Measurements from ENCODE around the gene PGS1. TPM values are rescaled to one million over a fixed set of nuclear protein-coding genes. Genes with fewer than 3 reads are reported as not detected.

Gene PGS1
- total and polyA plus RNA-seq, 2 experiments from 2014 or later, result 30.4 to 42.5 TPM

GRCh38 chr17:78332991-78333390, 45.5 kb upstream of the PGS1 start:
- Histone ChIP-seq H3K79me2 (no peaks in the 10 kb centered on the region), H3K9me2 (replicated peaks; ENCODE audit: insufficient read depth) (no peaks in the 10 kb centered on the region), H3K4me2 (no peak overlapping the region), H3K27ac (no peak overlapping the region), H2AFZ (no peak overlapping the region), H3K36me3 (replicated peaks; ENCODE audit: insufficient read depth, low read depth) (no peaks in the 10 kb centered on the region), H3K4me3 (no peak overlapping the region), H4K20me1 (ENCODE audit: insufficient read depth, poor library complexity, severe bottlenecking) (no peaks in the 10 kb centered on the region), H3K9me3 (ENCODE audit: low read depth) (no peaks in the 10 kb centered on the region), H3K27me3 (no peaks in the 10 kb centered on the region), H3K4me1 (ENCODE audit: insufficient read depth) (peaks cover 6% of the 10 kb centered on the region)
- DNase-seq (ENCODE audit: low spot score), result no peak
- TF ChIP-seq EZH2 (IDR thresholded peaks at IDR 0.05; ENCODE audit: borderline replicate concordance) (no peak), EZH2phosphoT487 (IDR thresholded peaks at IDR 0.05; ENCODE audit: low read depth, severe bottlenecking, unreplicated experiment) (no peak)
- TF ChIP-seq, protein P1, sequence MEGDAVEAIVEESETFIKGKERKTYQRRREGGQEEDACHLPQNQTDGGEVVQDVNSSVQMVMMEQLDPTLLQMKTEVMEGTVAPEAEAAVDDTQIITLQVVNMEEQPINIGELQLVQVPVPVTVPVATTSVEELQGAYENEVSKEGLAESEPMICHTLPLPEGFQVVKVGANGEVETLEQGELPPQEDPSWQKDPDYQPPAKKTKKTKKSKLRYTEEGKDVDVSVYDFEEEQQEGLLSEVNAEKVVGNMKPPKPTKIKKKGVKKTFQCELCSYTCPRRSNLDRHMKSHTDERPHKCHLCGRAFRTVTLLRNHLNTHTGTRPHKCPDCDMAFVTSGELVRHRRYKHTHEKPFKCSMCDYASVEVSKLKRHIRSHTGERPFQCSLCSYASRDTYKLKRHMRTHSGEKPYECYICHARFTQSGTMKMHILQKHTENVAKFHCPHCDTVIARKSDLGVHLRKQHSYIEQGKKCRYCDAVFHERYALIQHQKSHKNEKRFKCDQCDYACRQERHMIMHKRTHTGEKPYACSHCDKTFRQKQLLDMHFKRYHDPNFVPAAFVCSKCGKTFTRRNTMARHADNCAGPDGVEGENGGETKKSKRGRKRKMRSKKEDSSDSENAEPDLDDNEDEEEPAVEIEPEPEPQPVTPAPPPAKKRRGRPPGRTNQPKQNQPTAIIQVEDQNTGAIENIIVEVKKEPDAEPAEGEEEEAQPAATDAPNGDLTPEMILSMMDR (IDR thresholded peaks at IDR 0.05; ENCODE audit: poor library complexity), result no peak
- 86% methylated on average over 4 of the region's 4 CpGs for WGBS (ENCODE audit: low lambda C conversion rate, missing lambda C conversion rate)

GRCh38 chr17:78335209-78335608, 43.2 kb upstream of the PGS1 start:
- H4K20me1 ChIP-seq (ENCODE audit: insufficient read depth, poor library complexity, severe bottlenecking), result no peaks in the 10 kb centered on the region
- H3K9me2 ChIP-seq (replicated peaks; ENCODE audit: insufficient read depth), result no peaks in the 10 kb centered on the region
- H3K27ac ChIP-seq, result no peak overlapping the region
- peaks cover 6% of the 10 kb centered on the region for H3K4me1 ChIP-seq (ENCODE audit: insufficient read depth)
- H3K27me3 ChIP-seq, result no peaks in the 10 kb centered on the region
- TF ChIP-seq, protein P1 (IDR thresholded peaks at IDR 0.05; ENCODE audit: poor library complexity), result no peak
- TF ChIP-seq EZH2 (IDR thresholded peaks at IDR 0.05; ENCODE audit: borderline replicate concordance), result no peak
- TF ChIP-seq EZH2phosphoT487 (IDR thresholded peaks at IDR 0.05; ENCODE audit: low read depth, severe bottlenecking, unreplicated experiment), result no peak
- H3K4me3 ChIP-seq, result no peak overlapping the region
- DNase-seq (ENCODE audit: low spot score), result no peak
- H2AFZ ChIP-seq, result no peak overlapping the region
- H3K36me3 ChIP-seq (replicated peaks; ENCODE audit: insufficient read depth, low read depth), result no peaks in the 10 kb centered on the region
- H3K4me2 ChIP-seq, result no peak overlapping the region
- no peaks in the 10 kb centered on the region for H3K9me3 ChIP-seq (ENCODE audit: low read depth)
- no peaks in the 10 kb centered on the region for H3K79me2 ChIP-seq
- 77% methylated on average over 10 of the region's 11 CpGs for WGBS (ENCODE audit: low lambda C conversion rate, missing lambda C conversion rate)

GRCh38 chr17:78337244-78338109, 41.0 kb upstream of the PGS1 start:
- DNase-seq (ENCODE audit: low spot score), result no peak
- Histone ChIP-seq H3K27me3 (no peaks in the 10 kb centered on the region), H3K36me3 (replicated peaks; ENCODE audit: insufficient read depth, low read depth) (no peaks in the 10 kb centered on the region), H3K27ac (peak overlapping the region; percentile 6), H4K20me1 (ENCODE audit: insufficient read depth, poor library complexity, severe bottlenecking) (no peaks in the 10 kb centered on the region), H3K4me1 (ENCODE audit: insufficient read depth) (peaks cover 9% of the 10 kb centered on the region), H2AFZ (no peak overlapping the region), H3K4me2 (no peak overlapping the region), H3K9me2 (replicated peaks; ENCODE audit: insufficient read depth) (no peaks in the 10 kb centered on the region), H3K9me3 (ENCODE audit: low read depth) (no peaks in the 10 kb centered on the region), H3K79me2 (no peaks in the 10 kb centered on the region), H3K4me3 (no peak overlapping the region)
- TF ChIP-seq EZH2phosphoT487 (IDR thresholded peaks at IDR 0.05; ENCODE audit: low read depth, severe bottlenecking, unreplicated experiment), result no peak
- TF ChIP-seq, protein P1 (IDR thresholded peaks at IDR 0.05; ENCODE audit: poor library complexity), result no peak
- TF ChIP-seq EZH2 (IDR thresholded peaks at IDR 0.05; ENCODE audit: borderline replicate concordance), result no peak
- WGBS (ENCODE audit: low lambda C conversion rate, missing lambda C conversion rate), result 87% methylated on average over 19 of the region's 19 CpGs
